Airway epithelial cell (primary cell): ENCODE results near the gene TUT1. TPM values are rescaled to one million over a fixed set of nuclear protein-coding genes. Genes with fewer than 3 reads are reported as not detected.

Source experiments
- total RNA-seq: library from RNA; depleted of rRNA; stranded (reverse); fragments of >200 nt; gene quantifications from 2 replicates; pipeline ENCODE4 v1.2.3, GENCODE V29; 2015

TUT1 gene, protein sequence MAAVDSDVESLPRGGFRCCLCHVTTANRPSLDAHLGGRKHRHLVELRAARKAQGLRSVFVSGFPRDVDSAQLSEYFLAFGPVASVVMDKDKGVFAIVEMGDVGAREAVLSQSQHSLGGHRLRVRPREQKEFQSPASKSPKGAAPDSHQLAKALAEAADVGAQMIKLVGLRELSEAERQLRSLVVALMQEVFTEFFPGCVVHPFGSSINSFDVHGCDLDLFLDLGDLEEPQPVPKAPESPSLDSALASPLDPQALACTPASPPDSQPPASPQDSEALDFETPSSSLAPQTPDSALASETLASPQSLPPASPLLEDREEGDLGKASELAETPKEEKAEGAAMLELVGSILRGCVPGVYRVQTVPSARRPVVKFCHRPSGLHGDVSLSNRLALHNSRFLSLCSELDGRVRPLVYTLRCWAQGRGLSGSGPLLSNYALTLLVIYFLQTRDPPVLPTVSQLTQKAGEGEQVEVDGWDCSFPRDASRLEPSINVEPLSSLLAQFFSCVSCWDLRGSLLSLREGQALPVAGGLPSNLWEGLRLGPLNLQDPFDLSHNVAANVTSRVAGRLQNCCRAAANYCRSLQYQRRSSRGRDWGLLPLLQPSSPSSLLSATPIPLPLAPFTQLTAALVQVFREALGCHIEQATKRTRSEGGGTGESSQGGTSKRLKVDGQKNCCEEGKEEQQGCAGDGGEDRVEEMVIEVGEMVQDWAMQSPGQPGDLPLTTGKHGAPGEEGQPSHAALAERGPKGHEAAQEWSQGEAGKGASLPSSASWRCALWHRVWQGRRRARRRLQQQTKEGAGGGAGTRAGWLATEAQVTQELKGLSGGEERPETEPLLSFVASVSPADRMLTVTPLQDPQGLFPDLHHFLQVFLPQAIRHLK
- total RNA-seq, result 10.3 and 12.6 TPM in 2 replicates

DNA sequence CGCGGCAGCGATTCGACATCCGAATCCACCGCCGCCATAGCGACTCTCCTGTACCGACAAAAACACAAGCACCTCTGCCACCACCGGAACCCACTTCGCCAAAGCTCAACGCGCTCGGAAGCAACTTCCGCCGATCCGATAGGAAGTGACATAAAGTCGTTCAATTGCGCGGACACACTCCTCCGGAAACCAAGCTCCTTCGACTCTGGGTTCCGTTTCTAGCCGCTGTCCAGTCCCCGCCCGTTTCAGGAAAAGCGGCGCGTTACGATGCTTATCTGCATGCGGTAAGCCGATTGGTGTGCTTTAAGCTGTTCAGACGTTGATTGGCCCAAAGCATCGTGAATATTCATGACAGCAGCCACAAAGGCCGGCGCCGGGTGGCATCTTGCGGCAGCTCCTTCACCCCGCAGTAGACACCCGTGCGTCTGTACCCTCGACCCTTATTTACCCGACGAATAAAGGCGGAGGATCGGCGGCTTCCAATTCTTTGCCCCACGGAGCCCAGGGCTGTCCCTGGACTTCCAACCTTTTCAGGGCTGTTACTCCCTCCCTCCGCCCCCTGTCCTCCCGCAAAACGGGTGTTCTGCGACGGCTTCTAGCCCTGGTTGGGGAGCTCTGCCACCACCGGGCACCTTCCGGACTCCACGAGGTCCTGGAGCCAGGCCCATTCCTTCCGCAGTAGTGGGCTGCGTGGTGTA lies at the start of gene TUT1:
Gene TUT1 (minus strand): TSS at position 76 of the 698 bp plus-strand sequence. CDS start 38 bp downstream, at position 38.

DNA sequence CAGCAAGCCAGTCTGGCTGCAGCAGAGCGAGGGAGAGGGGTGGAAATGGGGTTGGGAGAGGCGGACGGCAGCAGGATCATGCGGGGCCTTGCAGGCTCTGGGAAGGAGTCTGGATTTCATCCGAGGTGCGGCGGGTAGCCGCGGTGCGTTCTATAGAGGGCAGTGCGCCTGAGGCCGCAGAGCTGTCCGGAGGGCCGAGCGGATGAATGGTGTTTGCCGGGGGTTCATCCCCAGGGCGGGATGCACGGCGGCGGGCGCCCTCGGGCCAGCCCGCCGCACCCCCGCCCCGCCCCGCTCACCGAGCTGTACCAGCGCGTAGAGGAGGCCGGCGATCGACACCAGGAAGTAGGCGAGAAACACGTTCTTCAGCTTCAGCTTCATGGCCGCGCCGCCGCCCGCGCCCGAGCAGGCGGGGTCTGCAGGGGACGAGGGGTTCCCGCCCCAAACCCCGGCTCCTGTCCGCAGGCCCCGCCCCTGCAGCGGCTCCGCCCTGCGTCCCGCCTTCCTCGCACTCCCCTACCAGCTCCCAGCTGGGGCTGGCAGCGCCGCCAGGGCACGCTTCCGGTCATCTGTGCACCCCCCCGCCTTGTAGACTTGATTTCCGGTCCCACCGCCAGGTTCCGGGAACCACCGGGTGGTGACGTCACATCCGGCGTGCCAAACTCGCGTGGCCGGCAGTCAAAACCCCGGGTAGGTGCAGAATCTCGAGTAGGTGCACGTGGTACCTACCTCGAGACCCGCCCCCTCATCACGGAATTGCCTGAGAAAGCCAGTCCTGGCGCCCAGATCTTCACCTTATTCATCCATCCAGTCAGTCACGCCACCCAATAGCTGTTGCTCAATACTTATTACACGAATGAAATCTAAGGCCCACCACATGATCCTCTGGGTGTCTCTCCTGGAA lies 30.5 kb upstream of the TUT1 start, which contains the start of gene B3GAT3:
Gene B3GAT3 (minus strand): TSS at position 420 of the 904 bp plus-strand sequence. CDS start 39 bp downstream, at position 381.

DNA sequence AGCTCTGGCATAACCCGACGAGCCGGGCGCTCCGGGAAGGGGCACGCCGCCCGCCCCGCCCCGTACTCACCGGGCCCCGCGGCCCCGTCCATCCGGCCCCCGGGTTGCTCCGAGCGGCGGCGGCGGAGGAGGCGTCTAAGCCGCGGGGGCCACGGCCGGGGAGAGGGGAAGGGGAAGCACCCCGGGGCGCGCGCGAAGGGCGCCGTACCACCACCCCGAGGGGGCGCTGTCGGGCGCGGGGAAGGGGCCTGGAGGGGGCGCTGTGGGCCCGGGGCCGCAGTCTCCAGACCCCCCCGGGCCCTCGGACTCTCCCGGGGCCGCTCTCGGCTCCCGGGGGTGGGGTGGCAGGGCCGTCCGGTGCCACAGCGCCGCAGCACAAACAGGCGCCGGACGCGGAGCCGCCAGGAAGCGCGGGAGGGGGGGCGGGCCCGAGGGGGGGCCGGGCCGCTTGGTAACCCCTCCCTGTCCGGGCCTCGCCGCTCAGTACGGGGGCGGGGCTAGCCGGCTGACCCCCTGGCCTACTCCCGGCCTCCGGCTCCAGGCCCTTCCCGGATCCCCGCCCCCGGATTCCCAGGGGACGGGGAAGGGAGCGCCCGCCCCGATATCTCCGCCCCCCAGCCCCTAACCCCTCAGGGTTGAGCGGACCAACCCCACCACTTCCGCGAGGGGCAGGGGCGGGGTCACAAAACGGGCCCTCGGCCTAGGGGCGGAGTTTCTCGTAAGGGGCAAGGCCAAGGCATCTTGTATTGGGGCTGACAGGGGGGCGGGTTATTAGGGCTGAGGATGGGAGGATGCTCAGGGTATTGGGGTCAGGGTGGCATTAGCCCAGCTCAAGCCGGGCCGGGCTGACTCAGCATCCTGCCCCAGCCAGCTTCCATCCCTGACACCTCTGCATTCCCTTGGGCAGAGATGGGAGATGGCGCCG lies 21.3 kb upstream of the TUT1 start, which contains the start of the genes EML3 and ROM1:
Gene EML3 (minus strand): TSS at position 410 of the 925 bp plus-strand sequence. CDS start 318 bp downstream, at position 92.
Gene ROM1 (plus strand): TSS at position 892 of the 925 bp plus-strand sequence. CDS start 25 bp downstream, at position 917.

DNA sequence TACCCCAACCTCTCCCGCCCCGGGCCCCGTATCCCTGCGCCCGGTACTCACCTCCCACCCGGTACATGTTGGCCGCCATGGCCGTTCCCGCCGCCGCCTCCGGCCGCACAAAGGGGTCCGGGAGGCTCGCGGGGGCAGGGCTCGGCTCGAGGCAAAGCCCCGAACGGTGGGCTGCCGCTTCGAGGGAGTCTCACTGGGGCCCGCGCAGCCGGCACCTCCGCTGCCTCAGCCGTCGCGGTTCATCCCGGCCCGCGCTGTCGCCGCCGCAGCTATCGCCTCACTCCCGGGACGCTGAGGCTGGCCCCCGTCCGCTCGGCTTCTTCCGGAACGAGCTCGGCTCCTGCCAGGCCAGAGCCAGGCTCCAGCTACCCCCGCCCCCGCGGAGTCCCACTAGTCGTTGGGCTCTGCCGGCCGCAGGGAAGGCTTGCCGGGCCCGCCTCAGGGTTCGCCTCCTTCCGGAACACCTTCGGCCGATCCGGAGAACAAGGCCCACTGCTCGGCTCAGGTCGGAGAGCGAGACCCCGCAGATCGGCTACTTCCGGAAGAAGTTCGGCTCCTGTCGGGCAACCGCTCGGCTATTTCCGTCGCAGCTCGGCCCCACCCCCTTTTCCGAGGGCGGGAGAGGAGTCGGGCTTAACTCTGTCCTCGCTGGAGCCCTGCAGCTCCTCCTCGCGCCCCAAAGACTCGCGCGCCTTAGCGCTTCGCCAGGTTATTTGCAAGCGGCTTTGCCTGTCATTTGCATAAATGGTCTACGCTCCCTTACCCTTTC lies 10.2 kb upstream of the TUT1 start, which contains the start of gene MTA2:
Gene MTA2 (minus strand): TSS at position 494 of the 769 bp plus-strand sequence. CDS start 415 bp downstream, at position 79.

DNA sequence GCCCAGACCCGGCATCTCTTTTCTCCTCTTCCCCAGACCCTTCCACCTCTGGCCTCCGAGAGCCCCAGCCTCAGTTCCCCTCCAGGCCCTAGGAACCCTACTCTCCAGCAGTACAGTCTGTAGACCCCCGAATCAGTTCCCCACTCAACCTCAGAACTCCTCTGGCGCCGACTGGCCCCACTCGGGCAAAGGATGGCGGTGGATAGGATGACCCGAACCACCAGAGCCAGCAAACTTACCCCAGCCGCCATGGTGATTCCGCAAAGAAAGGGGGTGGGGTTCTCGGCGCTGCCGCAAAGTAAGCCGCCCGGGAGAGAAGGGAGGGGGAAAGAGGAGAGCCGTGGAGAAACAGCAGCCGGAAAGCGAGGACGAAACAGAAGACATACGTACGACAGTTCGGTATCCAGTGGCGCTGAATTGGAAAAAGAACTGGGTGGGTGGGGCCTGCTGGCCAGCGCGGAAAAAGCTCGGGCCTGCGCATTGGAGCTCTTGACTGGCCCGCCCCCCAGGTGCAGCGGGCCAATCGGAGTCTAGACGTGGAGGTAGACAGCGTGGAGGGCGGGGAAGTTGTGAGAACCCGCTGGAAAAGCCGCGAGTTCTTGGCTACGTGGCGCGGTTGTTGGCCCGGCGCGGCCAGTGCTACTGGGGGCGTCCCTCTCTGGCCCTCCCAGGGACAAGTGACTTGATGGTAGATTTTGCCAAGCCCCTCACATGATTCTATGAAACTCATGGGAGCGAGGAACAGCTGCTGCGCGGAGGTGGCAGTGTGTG lies 17.5 kb downstream of the TUT1 start, which contains the start of gene EEF1G:
Gene EEF1G (minus strand): TSS at position 300 of the 771 bp plus-strand sequence. CDS start 49 bp downstream, at position 251.

DNA sequence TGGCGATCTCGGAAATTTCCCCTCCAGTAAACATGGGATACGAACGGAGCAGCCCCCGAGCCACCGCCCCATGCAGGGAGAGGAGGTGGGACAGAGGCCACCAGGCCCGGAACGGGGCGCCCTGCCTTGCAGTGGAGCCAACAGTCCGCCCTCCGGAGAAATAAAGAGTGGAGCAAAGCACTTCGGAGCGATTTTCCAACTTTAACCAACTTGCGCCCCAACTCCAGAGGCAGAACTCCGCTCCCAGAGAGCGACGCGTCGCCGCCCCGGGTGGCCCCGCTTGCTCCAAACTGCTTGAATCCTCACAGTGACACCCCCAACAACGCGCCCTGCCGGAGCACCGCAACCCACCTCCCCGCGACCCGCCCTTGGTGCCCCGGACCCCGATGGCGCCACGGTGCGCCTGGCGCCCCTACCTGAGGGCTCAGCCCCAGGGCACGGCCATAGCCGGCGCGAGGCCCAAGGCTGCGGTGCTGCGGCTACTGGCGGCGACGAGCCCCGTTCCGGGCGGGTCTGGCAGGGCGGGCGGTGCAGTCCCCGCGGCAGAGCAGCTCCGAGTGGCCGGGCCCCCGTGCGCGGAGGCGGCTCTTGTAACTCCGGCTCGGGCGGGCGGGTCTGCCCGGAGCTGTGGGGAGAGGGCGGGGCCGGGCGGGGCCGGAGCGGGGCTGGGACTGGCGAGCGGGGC lies 44.9 kb downstream of the TUT1 start, which contains the start of gene AHNAK:
Gene AHNAK (minus strand): TSS at position 563 of the 685 bp plus-strand sequence. CDS start 10,708 bp downstream, outside the sequence.

Other genes starting within 250 kb of the TUT1 start
- gene SCGB1A1, start 172.5 kb downstream of the TUT1 start, total RNA-seq, result not detected in 2 replicates
- 386 and 487 TPM in 2 replicates for gene AHNAK, start 44.7 kb downstream of the TUT1 start, total RNA-seq
- gene EEF1G, start 17.6 kb downstream of the TUT1 start, total RNA-seq, result 2,164 and 2,188 TPM in 2 replicates
- gene MTA2, start 10.3 kb upstream of the TUT1 start, total RNA-seq, result 126 and 159 TPM in 2 replicates
- 20.8 and 25.4 TPM in 2 replicates for gene EML3, start 21.3 kb upstream of the TUT1 start, total RNA-seq
- 1.7 and 3.5 TPM in 2 replicates for gene ROM1, start 21.7 kb upstream of the TUT1 start, total RNA-seq
- gene B3GAT3, start 30.5 kb upstream of the TUT1 start, total RNA-seq, result 30.2 and 30.4 TPM in 2 replicates
- 146 and 160 TPM in 2 replicates for gene GANAB, start 55.1 kb upstream of the TUT1 start, total RNA-seq
- gene INTS5, start 61.8 kb upstream of the TUT1 start, total RNA-seq, result 30.6 and 31.7 TPM in 2 replicates
- 85.8 and 91.6 TPM in 2 replicates for gene C11orf98, start 73.7 kb upstream of the TUT1 start, total RNA-seq
- gene CSKMT, start 73.8 kb upstream of the TUT1 start, total RNA-seq, result 9.3 and 14.3 TPM in 2 replicates
- 18.9 and 26.7 TPM in 2 replicates for gene UQCC3, start 80.2 kb upstream of the TUT1 start, total RNA-seq
- 2.3 and 5.2 TPM in 2 replicates for gene LBHD1, start 80.7 kb upstream of the TUT1 start, total RNA-seq
- 122 and 144 TPM in 2 replicates for gene UBXN1, start 87.5 kb upstream of the TUT1 start, total RNA-seq
- gene LRRN4CL, start 98.0 kb upstream of the TUT1 start, total RNA-seq, result 0.09 and 0.28 TPM in 2 replicates
- gene BSCL2, start 115.9 kb upstream of the TUT1 start, total RNA-seq, result 59.5 and 69.4 TPM in 2 replicates
- gene GNG3, start 116.2 kb upstream of the TUT1 start, total RNA-seq, result not detected in 2 replicates
- gene HNRNPUL2, start 135.9 kb upstream of the TUT1 start, total RNA-seq, result 9.7 and 12.8 TPM in 2 replicates
- gene TTC9C, start 137.0 kb upstream of the TUT1 start, total RNA-seq, result 10.0 and 17.7 TPM in 2 replicates
- gene ZBTB3, start 162.6 kb upstream of the TUT1 start, total RNA-seq, result 4.2 and 10.2 TPM in 2 replicates
- 115 and 116 TPM in 2 replicates for gene POLR2G, start 170.1 kb upstream of the TUT1 start, total RNA-seq
- 18.2 and 18.3 TPM in 2 replicates for gene TAF6L, start 179.9 kb upstream of the TUT1 start, total RNA-seq
- 56.6 and 63.5 TPM in 2 replicates for gene TMEM179B, start 195.9 kb upstream of the TUT1 start, total RNA-seq
- gene TMEM223, start 200.5 kb upstream of the TUT1 start, total RNA-seq, result 23.5 and 27.9 TPM in 2 replicates
- 33.6 and 34.0 TPM in 2 replicates for gene NXF1, start 213.9 kb upstream of the TUT1 start, total RNA-seq
- 18.2 and 25.3 TPM in 2 replicates for gene STX5, start 240.5 kb upstream of the TUT1 start, total RNA-seq
- not detected in 2 replicates for gene TEX54, start 241.3 kb upstream of the TUT1 start, total RNA-seq
- gene WDR74, start 248.1 kb upstream of the TUT1 start, total RNA-seq, result 67.6 and 70.5 TPM in 2 replicates